ENCODE measurements around the gene MGST1. TPM values are rescaled to one million over a fixed set of nuclear protein-coding genes. Genes with fewer than 3 reads are reported as not detected.

The MGST1 gene
- total and polyA plus RNA-seq, 2 experiments from 2014 or later, result 297 to 1,400 TPM

- TF ChIP-seq ZNF462 (CRISPR knock-in tag; IDR thresholded peaks at IDR 0.05) (no peak), ZNF331 (CRISPR knock-in tag; IDR thresholded peaks at IDR 0.05; ENCODE audit: low read depth) (no peak), NANOG (IDR thresholded peaks at IDR 0.05; ENCODE audit: borderline replicate concordance) (no peak), ETS1 (IDR thresholded peaks at IDR 0.05) (no peak), EZH2phosphoT487 (IDR thresholded peaks at IDR 0.05; ENCODE audit: unreplicated experiment) (no peak), CTCF (conservative IDR thresholded peaks at IDR 0.05; ENCODE audit: low read depth in 2 of 2) (no peak), EZH2 (IDR thresholded peaks at IDR 0.05; ENCODE audit: low read depth, unreplicated experiment) (no peak), JUNB (IDR thresholded peaks at IDR 0.05; ENCODE audit: unreplicated experiment) (no peak), ZNF114 (CRISPR knock-in tag; IDR thresholded peaks at IDR 0.05) (no peak), CREB1 (CRISPR knock-in tag; IDR thresholded peaks at IDR 0.05; ENCODE audit: low read depth) (no peak), STAT1 (IDR thresholded peaks at IDR 0.05; ENCODE audit: unreplicated experiment) (no peak)
Measured at GRCh38 chr12:16323010-16323409, 24.4 kb upstream of the MGST1 start (continued).
